RWPE2 (cell line): Measurements from ENCODE around the gene TAS2R43.
"Not testable (repeated sequence)": the region's sequence is repeated elsewhere in the genome, so short reads cannot be mapped to it uniquely, and the experiment has no call there.

ENCODE experiments used
- ATAC-seq: fragments of 200-7000 bp; cut with Tn5 transposase; 3 replicates; pipeline ENCODE4 v1.9.1; 2021; ENCODE audit warnings: low read depth
- DNase-seq: peaks from one replicate; pipeline ENCODE4 v3.0.0-alpha.2; 2020; ENCODE audit warnings: low spot score
- H3K27ac ChIP-seq: fragments of 450-650 bp; 2 replicates; pipeline ENCODE4 v1.5.1; 2017; ENCODE audit warnings: mild to moderate bottlenecking; ENCODE audit not compliant: poor library complexity, severe bottlenecking
- H3K27me3 ChIP-seq: fragments of 250-450 bp; sonication (Bioruptor Pico); 2 replicates; pipeline ENCODE4 v1.5.1; 2021; ENCODE audit warnings: mild to moderate bottlenecking, moderate library complexity; ENCODE audit not compliant: insufficient read depth, poor library complexity, severe bottlenecking
- H3K36me3 ChIP-seq: fragments of 250-450 bp; sonication (Bioruptor Pico); 2 replicates; pipeline ENCODE4 v1.5.1; 2020; ENCODE audit warnings: low read depth, mild to moderate bottlenecking, moderate library complexity
- H3K4me1 ChIP-seq: fragments of 250-450 bp; sonication (Bioruptor Pico); 2 replicates; pipeline ENCODE4 v1.5.1; 2021; ENCODE audit warnings: mild to moderate bottlenecking, moderate library complexity; ENCODE audit not compliant: insufficient read depth, poor library complexity, severe bottlenecking
- H3K4me3 ChIP-seq: fragments of 250-450 bp; sonication (Bioruptor Pico); 2 replicates; pipeline ENCODE4 v1.5.1; 2021; ENCODE audit warnings: mild to moderate bottlenecking, moderate library complexity; ENCODE audit not compliant: severe bottlenecking
- H3K9me3 ChIP-seq: fragments of 250-450 bp; sonication (Bioruptor Pico); 2 replicates; pipeline ENCODE4 v1.5.1; 2021; ENCODE audit warnings: mild to moderate bottlenecking, moderate library complexity; ENCODE audit not compliant: severe bottlenecking
- TF ChIP-seq, protein P1 (sequence below): fragments of 450-650 bp; IDR thresholded peaks from one replicate; pipeline ENCODE4 v1.5.1; 2017; ENCODE audit warnings: mild to moderate bottlenecking, moderate library complexity; ENCODE audit not compliant: poor library complexity, severe bottlenecking

The TAS2R43 gene

DNA sequence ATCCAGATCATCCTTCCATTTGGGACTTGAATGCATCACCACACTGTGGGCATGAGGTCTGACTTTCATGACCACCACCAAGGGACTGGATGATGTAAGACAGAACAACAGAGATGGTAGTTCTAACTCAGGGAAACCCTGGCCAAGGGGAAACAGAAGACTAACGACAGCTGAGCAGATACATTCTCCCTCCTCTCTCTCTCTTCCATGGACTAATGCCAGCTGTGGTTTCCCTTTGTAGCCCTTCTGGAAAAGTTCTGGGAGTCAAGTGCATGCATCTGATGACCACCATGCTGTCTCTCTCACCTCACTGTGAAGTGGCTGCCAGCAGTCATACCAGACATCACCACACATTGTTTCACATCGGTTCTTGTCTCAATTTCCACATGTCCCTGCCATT lies 38.9 kb upstream of the TAS2R43 start:
- no peaks in the 10 kb centered on the region for H3K9me3 ChIP-seq
- ATAC-seq (no peak), DNase-seq (no peak)
- H3K4me1 ChIP-seq, result no peaks in the 10 kb centered on the region
- H3K27me3 ChIP-seq, result no peaks in the 10 kb centered on the region
- no peak overlapping the region for H3K4me3 ChIP-seq
- H3K36me3 ChIP-seq, result no peaks in the 10 kb centered on the region
- TF ChIP-seq, protein P1, sequence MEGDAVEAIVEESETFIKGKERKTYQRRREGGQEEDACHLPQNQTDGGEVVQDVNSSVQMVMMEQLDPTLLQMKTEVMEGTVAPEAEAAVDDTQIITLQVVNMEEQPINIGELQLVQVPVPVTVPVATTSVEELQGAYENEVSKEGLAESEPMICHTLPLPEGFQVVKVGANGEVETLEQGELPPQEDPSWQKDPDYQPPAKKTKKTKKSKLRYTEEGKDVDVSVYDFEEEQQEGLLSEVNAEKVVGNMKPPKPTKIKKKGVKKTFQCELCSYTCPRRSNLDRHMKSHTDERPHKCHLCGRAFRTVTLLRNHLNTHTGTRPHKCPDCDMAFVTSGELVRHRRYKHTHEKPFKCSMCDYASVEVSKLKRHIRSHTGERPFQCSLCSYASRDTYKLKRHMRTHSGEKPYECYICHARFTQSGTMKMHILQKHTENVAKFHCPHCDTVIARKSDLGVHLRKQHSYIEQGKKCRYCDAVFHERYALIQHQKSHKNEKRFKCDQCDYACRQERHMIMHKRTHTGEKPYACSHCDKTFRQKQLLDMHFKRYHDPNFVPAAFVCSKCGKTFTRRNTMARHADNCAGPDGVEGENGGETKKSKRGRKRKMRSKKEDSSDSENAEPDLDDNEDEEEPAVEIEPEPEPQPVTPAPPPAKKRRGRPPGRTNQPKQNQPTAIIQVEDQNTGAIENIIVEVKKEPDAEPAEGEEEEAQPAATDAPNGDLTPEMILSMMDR, result no peak
- H3K27ac ChIP-seq, result no peak overlapping the region

DNA sequence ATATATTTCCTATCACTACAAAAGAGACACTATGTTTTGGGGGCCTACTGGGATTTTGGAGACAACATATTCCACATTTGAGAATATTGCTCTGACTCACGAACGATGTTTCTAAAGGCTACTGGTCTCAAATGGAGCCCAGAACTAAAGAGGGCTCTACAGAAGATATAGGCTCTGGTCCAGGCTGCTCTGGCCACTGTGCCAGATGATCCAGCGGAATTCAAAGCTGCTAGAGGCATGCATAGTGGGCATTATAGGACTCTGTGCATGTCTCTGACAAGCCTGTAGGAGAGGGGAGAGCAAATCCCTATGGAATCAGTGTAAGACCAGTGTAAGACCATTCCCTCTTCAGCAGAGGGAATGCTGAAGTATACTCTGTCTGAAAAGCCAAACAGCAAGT lies 38.3 kb upstream of the TAS2R43 start:
- no peak for DNase-seq
- H3K27me3 ChIP-seq, result no peaks in the 10 kb centered on the region
- ATAC-seq, result no peak

DNA sequence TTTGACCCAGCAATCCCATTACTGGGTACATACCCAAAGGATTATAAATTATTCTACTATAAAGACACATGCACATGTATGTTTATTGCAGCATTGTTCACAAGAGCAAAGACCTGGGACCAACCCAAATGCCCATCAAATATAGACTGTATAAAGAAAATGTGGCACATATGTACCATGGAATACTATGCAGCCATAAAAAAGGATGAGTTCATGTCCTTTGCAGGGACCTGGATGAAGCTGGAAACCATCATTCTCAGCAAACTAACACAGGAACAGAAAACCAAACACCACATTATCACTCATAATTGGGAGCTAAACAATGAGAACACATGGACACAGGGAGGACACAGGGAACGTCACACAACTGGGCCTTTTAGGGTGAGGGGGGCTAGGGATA lies 22.0 kb upstream of the TAS2R43 start:
- not testable (repeated sequence) for ATAC-seq, H3K4me3 ChIP-seq, H3K4me1 ChIP-seq, H3K27ac ChIP-seq, H3K27me3 ChIP-seq, H3K9me3 ChIP-seq, H3K36me3 ChIP-seq, DNase-seq

More for the DNA sequence above, 38.3 kb upstream of the TAS2R43 start:
- no peaks in the 10 kb centered on the region for H3K4me1 ChIP-seq
- no peaks in the 10 kb centered on the region for H3K9me3 ChIP-seq
- no peak overlapping the region for H3K27ac ChIP-seq
- H3K36me3 ChIP-seq, result no peaks in the 10 kb centered on the region
- TF ChIP-seq, protein P1, result no peak
- no peak overlapping the region for H3K4me3 ChIP-seq

DNA sequence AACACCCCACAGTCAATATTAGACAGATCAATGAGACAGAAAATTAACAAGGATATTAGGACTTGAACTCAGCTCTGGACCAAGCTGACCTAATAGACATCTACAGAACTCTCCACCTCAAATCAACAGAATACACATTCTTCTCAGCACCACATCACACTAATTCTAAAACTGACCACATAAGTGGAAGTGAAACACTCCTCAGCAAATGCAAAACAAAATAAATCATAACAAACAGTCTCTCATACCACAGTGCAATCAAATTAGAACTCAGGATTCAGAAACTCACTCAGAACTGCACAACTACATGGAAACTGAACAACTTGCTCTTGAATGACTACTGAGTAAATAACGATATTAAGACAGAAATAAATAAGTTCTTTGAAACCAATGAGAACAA lies 19.1 kb upstream of the TAS2R43 start:
- not testable (repeated sequence) for H3K27me3 ChIP-seq, ATAC-seq, H3K36me3 ChIP-seq, DNase-seq, H3K27ac ChIP-seq, H3K4me3 ChIP-seq, H3K4me1 ChIP-seq, H3K9me3 ChIP-seq

DNA sequence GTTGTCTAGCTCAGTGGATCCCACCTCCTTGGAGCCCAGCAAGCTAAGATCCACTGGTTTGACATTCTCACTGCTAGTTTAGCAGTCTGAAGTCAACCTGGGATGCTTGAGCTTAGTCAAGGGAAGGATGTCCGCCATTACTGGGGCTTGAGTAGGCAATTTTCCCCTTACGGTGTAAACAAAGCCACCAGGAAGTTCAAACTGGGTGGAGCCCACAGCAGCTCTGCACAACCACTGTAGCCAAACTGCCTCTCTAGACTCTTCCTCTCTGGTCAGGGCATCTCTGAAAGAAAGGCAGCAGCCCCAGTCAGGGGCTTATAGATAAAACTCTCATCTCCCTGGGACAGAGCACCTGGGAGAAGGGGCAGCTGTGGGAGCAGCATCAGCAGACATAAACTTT lies 16.7 kb upstream of the TAS2R43 start:
- TF ChIP-seq, protein P1, result no peak
- ATAC-seq (no peak), DNase-seq (no peak)
- Histone ChIP-seq H3K27ac (no peak overlapping the region), H3K9me3 (no peaks in the 10 kb centered on the region), H3K27me3 (no peaks in the 10 kb centered on the region), H3K4me1 (no peaks in the 10 kb centered on the region), H3K36me3 (no peaks in the 10 kb centered on the region), H3K4me3 (no peak overlapping the region)

DNA sequence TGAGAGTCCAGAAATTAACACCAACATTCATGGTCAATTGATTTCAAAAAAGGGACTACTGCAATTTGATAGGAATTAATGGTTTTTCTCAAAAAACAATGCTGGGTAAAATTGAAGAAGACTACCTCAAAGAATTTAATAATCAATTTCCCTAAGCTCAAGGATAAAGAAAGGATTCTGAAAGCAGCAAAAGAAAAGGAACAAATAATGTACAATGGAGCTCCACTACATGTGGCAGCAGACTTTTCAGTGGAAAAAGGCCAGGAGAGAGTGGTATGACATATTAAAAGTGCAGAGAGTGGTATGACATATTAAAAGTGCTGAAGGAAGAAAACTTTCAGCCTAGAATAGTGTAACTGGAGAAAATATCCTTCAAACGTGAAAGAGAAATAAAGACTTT lies 15.6 kb upstream of the TAS2R43 start:
- Histone ChIP-seq H3K36me3 (no peaks in the 10 kb centered on the region), H3K27ac (no peak overlapping the region), H3K4me1 (no peaks in the 10 kb centered on the region), H3K4me3 (no peak overlapping the region), H3K9me3 (no peaks in the 10 kb centered on the region), H3K27me3 (no peaks in the 10 kb centered on the region)
- DNase-seq (no peak), ATAC-seq (no peak)
- TF ChIP-seq, protein P1, result no peak
